Mesothelial cell of epicardium (in vitro differentiated cells): ENCODE data around the gene EMX1. TPM values are rescaled to one million over a fixed set of nuclear protein-coding genes. Genes with fewer than 3 reads are reported as not detected.

Experiments used
- DNase-seq, 2 experiments: peaks; one replicate each; pipeline ENCODE4 v3.0.0; 2021; ENCODE audit warnings: low spot score in 2 of 2; ENCODE audit not compliant: unreplicated experiment in 2 of 2
- H3K27ac Mint-ChIP-seq: 2 replicates; pipeline ENCODE4 v1.8.0; 2021; ENCODE audit warnings: mixed read lengths
- H3K27me3 Mint-ChIP-seq: 2 replicates; pipeline ENCODE4 v1.8.0; 2021; ENCODE audit warnings: low read depth, mixed read lengths
- H3K36me3 Mint-ChIP-seq: 2 replicates; pipeline ENCODE4 v1.8.0; 2021; ENCODE audit warnings: mixed read lengths
- H3K4me1 Mint-ChIP-seq: 2 replicates; pipeline ENCODE4 v1.8.0; 2021; ENCODE audit warnings: mixed read lengths
- H3K4me3 Mint-ChIP-seq: 2 replicates; pipeline ENCODE4 v1.8.0; 2021; ENCODE audit warnings: mild to moderate bottlenecking, moderate library complexity, mixed read lengths
- H3K9me3 Mint-ChIP-seq: 2 replicates; pipeline ENCODE4 v1.8.0; 2021; ENCODE audit warnings: mixed read lengths
- CTCF ChIP-seq: fragments of 200-600 bp; sonication (generic); IDR thresholded peaks from one replicate; pipeline ENCODE4 v1.5.0; 2021; ENCODE audit warnings: antibody characterized with exemption; ENCODE audit not compliant: unreplicated experiment
- total RNA-seq: library from RNA; stranded (reverse); gene quantifications from 3 replicates; pipeline ENCODE4 v1.2.1, GENCODE V29; 2021

Gene EMX1
- total RNA-seq, 1 donor from 2014 or later: not detected

GRCh38 chr2:72940361-72940760 is 23.0 kb downstream of the EMX1 start:
- no peak overlapping the region for H3K27ac Mint-ChIP-seq
- no peaks in the 10 kb centered on the region for H3K9me3 Mint-ChIP-seq
- peaks cover 9% of the 10 kb centered on the region for H3K27me3 Mint-ChIP-seq
- DNase-seq: no peak
- H3K4me1 Mint-ChIP-seq: peaks cover 12% of the 10 kb centered on the region
- TF ChIP-seq CTCF: no peak
- H3K36me3 Mint-ChIP-seq: no peaks in the 10 kb centered on the region
- H3K4me3 Mint-ChIP-seq: no peak overlapping the region

- Mint-ChIP-seq H3K9me3 (no peaks in the 10 kb centered on the region), H3K4me1 (peaks cover 12% of the 10 kb centered on the region), H3K36me3 (no peaks in the 10 kb centered on the region), H3K4me3 (no peak overlapping the region), H3K27ac (no peak overlapping the region), H3K27me3 (peaks cover 5% of the 10 kb centered on the region)
- no peak for DNase-seq
- no peak for TF ChIP-seq CTCF
These were observed 23.5 kb downstream of the EMX1 start for GRCh38 chr2:72940786-72941185.

- no peak overlapping the region for H3K4me3 Mint-ChIP-seq
- H3K4me1 Mint-ChIP-seq: peaks cover 9% of the 10 kb centered on the region
- no peaks in the 10 kb centered on the region for H3K9me3 Mint-ChIP-seq
- DNase-seq: no peak
- H3K27me3 Mint-ChIP-seq: peaks cover 1% of the 10 kb centered on the region
- no peaks in the 10 kb centered on the region for H3K36me3 Mint-ChIP-seq
- no peak overlapping the region for H3K27ac Mint-ChIP-seq
- no peak for TF ChIP-seq CTCF
These were observed 25.0 kb downstream of the EMX1 start for GRCh38 chr2:72942293-72942692.

- Mint-ChIP-seq H3K9me3 (no peaks in the 10 kb centered on the region), H3K4me3 (no peak overlapping the region), H3K4me1 (peaks cover 9% of the 10 kb centered on the region), H3K27me3 (peaks cover 1% of the 10 kb centered on the region), H3K27ac (no peak overlapping the region), H3K36me3 (no peaks in the 10 kb centered on the region)
- DNase-seq: no peak
- no peak for TF ChIP-seq CTCF
These were observed 25.6 kb downstream of the EMX1 start for GRCh38 chr2:72942881-72943418.

GRCh38 chr2:72943540-72944395 is 26.4 kb downstream of the EMX1 start:
- H3K4me1 Mint-ChIP-seq: peaks cover 9% of the 10 kb centered on the region
- no peak for TF ChIP-seq CTCF
- no peaks in the 10 kb centered on the region for H3K9me3 Mint-ChIP-seq
- H3K36me3 Mint-ChIP-seq: no peaks in the 10 kb centered on the region
- no peak for DNase-seq
- H3K4me3 Mint-ChIP-seq: no peak overlapping the region
- peaks cover under 1% of the 10 kb centered on the region for H3K27me3 Mint-ChIP-seq
- H3K27ac Mint-ChIP-seq: no peak overlapping the region
